Measurements from ENCODE around the gene PAPOLA. TPM values are rescaled to one million over a fixed set of nuclear protein-coding genes. Genes with fewer than 3 reads are reported as not detected.

PAPOLA gene
- total RNA-seq, result 100 to 1,000 TPM in 4 of 5 donors, 10 to 100 TPM in 1; 85.2 to 317 (median 170) TPM
- polyA plus RNA-seq, result 100 to 1,000 TPM in 1 of 3 donors, 10 to 100 TPM in 2; 60.9 to 101 (median 65.2) TPM
- long read RNA-seq, donor 1, full-length matches to known transcripts, result 22 of 47 reads
- long read RNA-seq, donor 1, partial matches to known transcripts, result 25 of 47 reads
- long read RNA-seq, donor 1, other reads (novel, unspliced or antisense), result 0 of 47 reads
- long read RNA-seq, donor 2, full-length matches to known transcripts, result 22 of 53 reads
- long read RNA-seq, donor 2, partial matches to known transcripts, result 31 of 53 reads
- long read RNA-seq, donor 2, other reads (novel, unspliced or antisense), result 0 of 53 reads
- long read RNA-seq, donor 3, full-length matches to known transcripts, result 14 of 20 reads
- long read RNA-seq, donor 3, partial matches to known transcripts, result 6 of 20 reads
- long read RNA-seq, donor 3, other reads (novel, unspliced or antisense), result 0 of 20 reads
- long read RNA-seq, donor 4, partial matches to known transcripts, result 0 of 3 reads
- long read RNA-seq, donor 4, other reads (novel, unspliced or antisense), result 0 of 3 reads
- long read RNA-seq, donor 5, full-length matches to known transcripts, result 32 of 52 reads
- long read RNA-seq, donor 5, partial matches to known transcripts, result 20 of 52 reads
- long read RNA-seq, donor 5, other reads (novel, unspliced or antisense), result 0 of 52 reads
- long read RNA-seq, donor 6, full-length matches to known transcripts, result 73 of 170 reads
- long read RNA-seq, donor 6, partial matches to known transcripts, result 97 of 170 reads
- long read RNA-seq, donor 6, other reads (novel, unspliced or antisense), result 0 of 170 reads
- long read RNA-seq, donor 7, full-length matches to known transcripts, result 27 of 43 reads
- long read RNA-seq, donor 7, partial matches to known transcripts, result 16 of 43 reads
- long read RNA-seq, donor 7, other reads (novel, unspliced or antisense), result 0 of 43 reads
- long read RNA-seq, donor 8, full-length matches to known transcripts, result 39 of 56 reads
- long read RNA-seq, donor 8, partial matches to known transcripts, result 17 of 56 reads
- long read RNA-seq, donor 8, other reads (novel, unspliced or antisense), result 0 of 56 reads
- long read RNA-seq, donor 9, transcript PAPOLA-225 (7 exons, 1,421 nt), result minor isoform, 14 of 95 reads
- long read RNA-seq, donor 9, transcript PAPOLA-223 (9 exons, 3,264 nt), result major isoform, 21 of 95 reads
- long read RNA-seq, donor 9, partial matches to known transcripts, result 53 of 95 reads
- long read RNA-seq, donor 9, other reads (novel, unspliced or antisense), result 0 of 95 reads
- long read RNA-seq, donor 10, full-length matches to known transcripts, result 15 of 15 reads
- long read RNA-seq, donor 10, partial matches to known transcripts, result 0 of 15 reads
- long read RNA-seq, donor 10, other reads (novel, unspliced or antisense), result 0 of 15 reads

DNA sequence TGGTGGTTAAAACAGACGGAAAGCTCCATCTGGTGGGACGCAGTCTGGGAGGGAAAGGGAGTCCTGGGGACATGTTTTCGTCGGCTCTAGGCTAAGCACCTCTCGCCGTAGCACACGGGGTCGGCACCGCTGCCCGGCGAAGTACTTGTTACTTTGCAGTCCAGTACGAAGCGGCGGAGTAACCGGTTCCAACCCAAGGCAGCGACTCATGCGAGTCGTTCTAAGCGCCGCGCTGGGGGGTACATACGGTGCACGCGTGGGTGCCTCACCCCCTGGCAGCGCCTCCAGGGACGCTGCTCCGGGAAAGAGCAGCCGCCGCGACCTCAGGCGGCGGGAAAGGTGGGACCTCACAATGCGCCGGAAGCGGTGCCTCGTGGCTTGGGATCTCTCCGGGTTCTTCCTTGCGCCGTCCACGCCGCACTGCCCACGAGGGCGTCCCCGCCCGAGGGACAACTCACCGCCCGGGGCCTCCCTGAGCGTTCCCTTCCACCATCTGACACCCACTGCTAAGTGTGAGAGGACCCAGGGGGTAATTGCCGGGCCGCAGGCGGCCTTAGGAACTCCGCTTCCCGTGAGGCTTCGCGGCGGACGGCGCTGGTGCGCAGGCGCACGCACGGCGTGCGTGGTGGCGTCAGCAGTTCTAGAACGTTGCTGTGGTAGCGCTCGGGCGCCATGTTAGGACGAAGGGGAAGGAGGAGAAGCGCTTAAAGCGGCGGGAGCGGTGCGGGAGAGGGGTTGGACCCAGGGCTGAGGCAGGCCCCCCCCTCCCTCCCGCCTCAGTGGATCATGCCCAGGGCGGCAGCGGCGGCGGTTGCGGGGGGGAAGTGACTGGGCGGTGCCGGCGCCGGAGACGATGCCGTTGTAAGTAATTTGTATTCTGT is at the start of gene PAPOLA:
Gene PAPOLA (plus strand): TSS at position 643 of the 881 bp plus-strand sequence. CDS start 211 bp downstream, at position 854.
- H3K4me3 ChIP-seq, result peak within 1 kb of the TSS; percentile 82 to 97 (median 88)
- no peaks in the 10 kb centered on the region for H3K36me3 ChIP-seq
- H3K4me1 ChIP-seq, result peaks cover 27 to 49% (median 41%) of the 10 kb centered on the region in 4 donors
- peak; percentile 96 to 99 for DNase-seq
- H3K27ac ChIP-seq, result peak within 1 kb of the TSS; percentile 97 to 99 (median 98)
- intact Hi-C loops (cut with DNase I; ENCODE audit: low total_unique reads), result no loop called here
- H3K27me3 ChIP-seq, result no peaks in the 10 kb centered on the region
- WGBS, 5 donors, result 0% methylated on average over 45 to 87 of the region's 87 CpGs
- TF ChIP-seq EP300 (IDR thresholded peaks at IDR 0.05) (no peak), POLR2A (IDR thresholded peaks at IDR 0.05) (peak in 2 of 4 donors; percentile 40 to 59), POLR2AphosphoS5 (IDR thresholded peaks at IDR 0.05) (peak; percentile 95 to 99 (median 96))
- TF ChIP-seq, protein P1, sequence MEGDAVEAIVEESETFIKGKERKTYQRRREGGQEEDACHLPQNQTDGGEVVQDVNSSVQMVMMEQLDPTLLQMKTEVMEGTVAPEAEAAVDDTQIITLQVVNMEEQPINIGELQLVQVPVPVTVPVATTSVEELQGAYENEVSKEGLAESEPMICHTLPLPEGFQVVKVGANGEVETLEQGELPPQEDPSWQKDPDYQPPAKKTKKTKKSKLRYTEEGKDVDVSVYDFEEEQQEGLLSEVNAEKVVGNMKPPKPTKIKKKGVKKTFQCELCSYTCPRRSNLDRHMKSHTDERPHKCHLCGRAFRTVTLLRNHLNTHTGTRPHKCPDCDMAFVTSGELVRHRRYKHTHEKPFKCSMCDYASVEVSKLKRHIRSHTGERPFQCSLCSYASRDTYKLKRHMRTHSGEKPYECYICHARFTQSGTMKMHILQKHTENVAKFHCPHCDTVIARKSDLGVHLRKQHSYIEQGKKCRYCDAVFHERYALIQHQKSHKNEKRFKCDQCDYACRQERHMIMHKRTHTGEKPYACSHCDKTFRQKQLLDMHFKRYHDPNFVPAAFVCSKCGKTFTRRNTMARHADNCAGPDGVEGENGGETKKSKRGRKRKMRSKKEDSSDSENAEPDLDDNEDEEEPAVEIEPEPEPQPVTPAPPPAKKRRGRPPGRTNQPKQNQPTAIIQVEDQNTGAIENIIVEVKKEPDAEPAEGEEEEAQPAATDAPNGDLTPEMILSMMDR (IDR thresholded peaks at IDR 0.05), result peak in 3 of 7 experiments; percentile 6 to 32 (median 17)
- no peaks in the 10 kb centered on the region for H3K9me3 ChIP-seq

DNA sequence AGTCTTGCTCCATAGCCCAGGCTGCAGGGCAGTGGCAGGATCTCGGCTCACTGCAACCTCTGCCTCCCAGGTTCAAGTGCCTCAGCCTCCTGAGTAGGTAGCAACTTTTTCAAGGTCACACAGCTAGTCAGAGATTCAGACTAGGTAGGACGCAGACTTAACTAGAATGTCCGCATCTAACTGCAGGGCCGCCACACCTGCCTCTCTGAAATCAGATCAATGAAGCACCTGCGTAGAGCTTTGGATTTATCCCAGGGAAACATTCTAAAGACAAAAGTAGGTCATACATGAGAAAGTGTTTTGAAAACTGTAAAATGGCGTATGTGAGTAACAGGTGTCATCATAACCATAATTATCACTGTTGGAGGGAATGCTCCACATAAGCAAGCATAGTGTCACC is 49.5 kb upstream of the PAPOLA start:
- H3K4me3 ChIP-seq, result no peak overlapping the region
- no peaks in the 10 kb centered on the region for H3K4me1 ChIP-seq
- no peak for DNase-seq
- 88 to 94% (median 93%) methylated on average over 6 of the region's 6 CpGs for WGBS, 5 donors
- no peaks in the 10 kb centered on the region for H3K36me3 ChIP-seq
- intact Hi-C loops (cut with DNase I; ENCODE audit: low total_unique reads), result no loop called here
- H3K27me3 ChIP-seq, result no peaks in the 10 kb centered on the region
- no peak overlapping the region for H3K27ac ChIP-seq
- TF ChIP-seq POLR2AphosphoS5 (IDR thresholded peaks at IDR 0.05), result no peak
- TF ChIP-seq, protein P1 (IDR thresholded peaks at IDR 0.05), result no peak
- no peak for TF ChIP-seq POLR2A (IDR thresholded peaks at IDR 0.05)
- TF ChIP-seq EP300 (IDR thresholded peaks at IDR 0.05), result no peak
- no peaks in the 10 kb centered on the region for H3K9me3 ChIP-seq

DNA sequence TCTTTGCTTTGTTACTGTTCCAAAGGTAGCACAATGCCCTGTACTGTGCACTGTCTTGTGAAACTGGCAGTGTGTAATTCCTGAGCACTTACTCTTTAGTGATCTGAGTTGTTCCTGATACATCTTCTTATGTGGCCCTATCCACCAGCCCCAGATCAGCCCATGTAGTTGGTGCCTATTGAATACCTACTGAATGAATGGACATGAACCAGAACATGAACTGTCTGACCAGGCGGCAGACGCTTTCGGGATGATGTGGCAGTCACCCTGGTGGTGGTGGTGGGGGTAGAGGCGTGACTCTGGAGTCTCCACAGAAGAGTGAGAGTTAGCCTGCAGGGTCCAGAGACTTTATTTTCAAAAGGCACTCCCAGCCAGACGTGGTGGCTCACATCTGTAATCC is 46.6 kb upstream of the PAPOLA start:
- intact Hi-C loops (cut with DNase I; ENCODE audit: low total_unique reads), result no loop called here
- WGBS, 5 donors, result 77 to 89% (median 87%) methylated on average over 4 to 5 of the region's 5 CpGs
- no peaks in the 10 kb centered on the region for H3K36me3 ChIP-seq
- H3K4me3 ChIP-seq, result no peak overlapping the region
- TF ChIP-seq, protein P1 (IDR thresholded peaks at IDR 0.05), result no peak
- TF ChIP-seq POLR2A (IDR thresholded peaks at IDR 0.05) (no peak), EP300 (IDR thresholded peaks at IDR 0.05) (no peak), POLR2AphosphoS5 (IDR thresholded peaks at IDR 0.05) (no peak)
- no peak overlapping the region for H3K27ac ChIP-seq
- H3K4me1 ChIP-seq, result no peaks in the 10 kb centered on the region
- H3K9me3 ChIP-seq, result no peaks in the 10 kb centered on the region
- no peak for DNase-seq
- H3K27me3 ChIP-seq, result peaks cover 0 to 4% (median 0%) of the 10 kb centered on the region in 3 donors

Measured in stomach (tissue), 19 donors.